ENCODE measurements around the gene RAB8B.

RAB8B gene

DNA sequence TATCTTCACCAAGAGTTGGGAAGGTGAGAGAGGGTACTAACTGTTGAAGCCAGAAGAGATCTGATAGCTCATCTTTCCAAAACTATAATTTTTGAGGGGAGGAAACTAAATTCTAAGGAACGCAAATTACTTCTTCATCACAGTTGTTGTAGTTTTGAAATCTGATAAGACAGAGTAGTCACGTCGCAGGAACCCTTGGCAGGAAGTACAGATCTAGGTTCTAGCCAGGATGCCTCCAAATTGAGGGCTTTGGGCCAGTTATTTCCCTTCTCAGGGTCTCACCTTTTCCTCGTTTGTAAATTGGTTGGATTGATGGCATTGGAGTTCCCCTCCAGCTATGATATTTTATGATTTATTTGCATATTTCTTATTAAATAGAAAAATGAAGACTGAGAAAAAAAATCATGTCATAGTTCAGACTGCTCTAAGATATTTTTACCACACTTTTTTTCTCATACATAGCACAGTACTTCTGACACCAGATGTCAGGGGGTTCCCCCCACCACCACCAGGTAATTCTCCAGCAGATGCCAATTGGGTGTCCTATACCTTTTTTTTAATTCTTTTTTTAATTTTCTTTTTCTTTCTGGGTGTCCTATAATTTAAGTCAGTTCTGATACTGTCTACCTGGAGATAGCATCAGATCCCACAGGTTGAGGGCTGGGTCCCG, 55.7 kb downstream of the RAB8B start:
- TF ChIP-seq, protein P1, sequence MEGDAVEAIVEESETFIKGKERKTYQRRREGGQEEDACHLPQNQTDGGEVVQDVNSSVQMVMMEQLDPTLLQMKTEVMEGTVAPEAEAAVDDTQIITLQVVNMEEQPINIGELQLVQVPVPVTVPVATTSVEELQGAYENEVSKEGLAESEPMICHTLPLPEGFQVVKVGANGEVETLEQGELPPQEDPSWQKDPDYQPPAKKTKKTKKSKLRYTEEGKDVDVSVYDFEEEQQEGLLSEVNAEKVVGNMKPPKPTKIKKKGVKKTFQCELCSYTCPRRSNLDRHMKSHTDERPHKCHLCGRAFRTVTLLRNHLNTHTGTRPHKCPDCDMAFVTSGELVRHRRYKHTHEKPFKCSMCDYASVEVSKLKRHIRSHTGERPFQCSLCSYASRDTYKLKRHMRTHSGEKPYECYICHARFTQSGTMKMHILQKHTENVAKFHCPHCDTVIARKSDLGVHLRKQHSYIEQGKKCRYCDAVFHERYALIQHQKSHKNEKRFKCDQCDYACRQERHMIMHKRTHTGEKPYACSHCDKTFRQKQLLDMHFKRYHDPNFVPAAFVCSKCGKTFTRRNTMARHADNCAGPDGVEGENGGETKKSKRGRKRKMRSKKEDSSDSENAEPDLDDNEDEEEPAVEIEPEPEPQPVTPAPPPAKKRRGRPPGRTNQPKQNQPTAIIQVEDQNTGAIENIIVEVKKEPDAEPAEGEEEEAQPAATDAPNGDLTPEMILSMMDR (IDR thresholded peaks at IDR 0.05) = no peak

DNA sequence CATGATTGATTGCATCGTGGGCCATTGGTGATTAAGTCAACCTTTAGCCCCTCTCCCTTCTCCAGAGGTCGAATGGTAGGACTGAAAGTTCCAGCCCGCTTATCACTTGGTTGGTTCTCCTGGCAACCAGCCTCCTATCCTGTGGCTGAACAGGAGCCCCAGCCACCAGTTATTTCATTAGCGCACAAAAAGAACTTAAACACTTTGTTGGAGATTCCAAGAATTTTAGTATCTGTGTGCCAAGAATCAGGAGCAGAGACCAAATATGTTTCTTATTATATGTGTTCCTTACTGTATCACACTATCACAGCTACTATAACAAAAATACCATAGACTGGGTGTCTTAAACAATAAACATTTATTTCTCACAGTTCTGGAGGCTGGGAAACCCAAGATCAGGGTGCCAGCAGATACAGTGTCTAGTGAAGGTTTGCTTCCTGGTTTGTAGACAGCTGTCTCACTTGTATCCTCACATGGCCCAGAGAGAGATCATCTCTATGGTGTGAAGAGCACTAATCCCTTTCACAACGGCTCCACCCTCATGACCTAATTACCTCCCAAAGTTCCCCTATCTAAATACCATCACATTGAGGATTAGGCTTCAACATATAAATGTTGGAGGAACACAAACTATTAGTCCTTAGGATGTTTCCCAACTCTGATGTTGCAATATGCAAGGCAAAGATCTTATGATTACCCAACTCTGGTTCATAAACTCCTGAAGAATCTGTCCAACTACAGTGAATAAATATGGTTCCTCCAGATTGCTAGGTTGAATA, 57.5 kb downstream of the RAB8B start:
- TF ChIP-seq, protein P1 (IDR thresholded peaks at IDR 0.05) = no peak

GRCh38 chr15:63250312-63250965, 61.0 kb downstream of the RAB8B start:
- TF ChIP-seq, protein P1 (IDR thresholded peaks at IDR 0.05) = no peak

DNA sequence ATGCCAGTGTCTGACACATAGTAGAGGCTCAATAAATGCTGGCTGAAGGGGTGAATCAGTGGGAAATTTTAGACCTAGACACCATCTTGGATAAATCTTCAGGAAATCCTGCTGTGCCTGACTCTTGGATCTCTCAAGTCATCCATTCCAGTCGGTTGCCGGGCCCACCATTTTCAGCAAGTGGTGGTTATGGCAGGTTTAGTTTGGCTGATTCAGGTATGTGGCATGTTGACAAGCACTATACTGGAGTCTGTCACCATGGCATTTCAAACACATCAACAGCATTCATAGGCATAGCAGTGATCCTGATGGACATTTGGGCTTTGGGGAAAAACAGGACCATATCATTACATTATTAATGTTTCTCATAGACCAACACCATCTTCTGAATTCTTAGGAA, 62.3 kb downstream of the RAB8B start:
- TF ChIP-seq, protein P1 (IDR thresholded peaks at IDR 0.05) = no peak

- TF ChIP-seq, protein P1 (IDR thresholded peaks at IDR 0.05) = no peak
Measured at GRCh38 chr15:63252292-63252691, 62.9 kb downstream of the RAB8B start.

GRCh38 chr15:63254991-63255390, 65.6 kb downstream of the RAB8B start:
- TF ChIP-seq, protein P1 (IDR thresholded peaks at IDR 0.05) = no peak

GRCh38 chr15:63255489-63255990, 66.1 kb downstream of the RAB8B start:
- TF ChIP-seq, protein P1 (IDR thresholded peaks at IDR 0.05) = no peak
